Fibroblast of skin of left quadriceps (primary cell): ENCODE results near the gene CELF4.
A peak's percentile ranks its signal among the peaks of the same experiment; 100 is the strongest.
"Not testable (repeated sequence)": the region's sequence is repeated elsewhere in the genome, so short reads cannot be mapped to it uniquely, and the experiment has no call there.

ENCODE experiments used
- DNase-seq, 2 experiments: peaks; one replicate each; pipeline ENCODE4 v3.0.0-alpha.2; 2013; ENCODE audit warnings: low read depth in 2 of 2

Gene CELF4

GRCh38 chr18:37467002-37467662 lies 98.5 kb downstream of the CELF4 start:
- DNase-seq, result no peak

GRCh38 chr18:37465958-37466357 lies 99.6 kb downstream of the CELF4 start:
- no peak for DNase-seq

GRCh38 chr18:37464257-37464656 lies 101.3 kb downstream of the CELF4 start:
- no peak for DNase-seq

GRCh38 chr18:37461329-37461728 lies 104.3 kb downstream of the CELF4 start:
- not testable (repeated sequence) for DNase-seq

GRCh38 chr18:37460604-37461003 lies 105.0 kb downstream of the CELF4 start:
- DNase-seq, result no peak

GRCh38 chr18:37458697-37459096 lies 106.9 kb downstream of the CELF4 start:
- no peak for DNase-seq

GRCh38 chr18:37457753-37458152 lies 107.8 kb downstream of the CELF4 start:
- DNase-seq, result no peak

GRCh38 chr18:37457341-37457740 lies 108.3 kb downstream of the CELF4 start:
- no peak for DNase-seq

- DNase-seq, result no peak
These were observed 108.7 kb downstream of the CELF4 start for GRCh38 chr18:37456873-37457272.

GRCh38 chr18:37456395-37456794 lies 109.2 kb downstream of the CELF4 start:
- no peak for DNase-seq

GRCh38 chr18:37453752-37454151 lies 111.8 kb downstream of the CELF4 start:
- DNase-seq, result no peak

- DNase-seq, result peak in 1 of 2 experiments; percentile 8
These were observed 112.8 kb downstream of the CELF4 start for GRCh38 chr18:37452682-37453385.

GRCh38 chr18:37452015-37452414 lies 113.6 kb downstream of the CELF4 start:
- DNase-seq, result no peak

GRCh38 chr18:37451239-37451825 lies 114.3 kb downstream of the CELF4 start:
- DNase-seq, result no peak

GRCh38 chr18:37450434-37451132 lies 115.0 kb downstream of the CELF4 start:
- DNase-seq, result no peak

- no peak for DNase-seq
These were observed 116.0 kb downstream of the CELF4 start for GRCh38 chr18:37449618-37450017.

- no peak for DNase-seq
These were observed 116.7 kb downstream of the CELF4 start for GRCh38 chr18:37448946-37449345.

- DNase-seq, result no peak
These were observed 117.4 kb downstream of the CELF4 start for GRCh38 chr18:37447962-37448888.

GRCh38 chr18:37445836-37446235 lies 119.8 kb downstream of the CELF4 start:
- DNase-seq, result no peak

- DNase-seq, result no peak
These were observed 120.2 kb downstream of the CELF4 start for GRCh38 chr18:37445368-37445767.

GRCh38 chr18:37443325-37444055 lies 122.1 kb downstream of the CELF4 start:
- no peak for DNase-seq
